ENCODE results near the gene EIPR1. TPM values are rescaled to one million over a fixed set of nuclear protein-coding genes. Genes with fewer than 3 reads are reported as not detected.
"Not testable (repeated sequence)": the region's sequence is repeated elsewhere in the genome, so short reads cannot be mapped to it uniquely, and the experiment has no call there.

The EIPR1 gene
- total RNA-seq, 1 donor from 2014 or later: 44.8 TPM

GRCh38 chr2:3214806-3215404 lies 162.7 kb downstream of the EIPR1 start:
- no peak for DNase-seq (ENCODE audit: low read depth, low spot score)

GRCh38 chr2:3214065-3214464 lies 163.6 kb downstream of the EIPR1 start:
- DNase-seq (ENCODE audit: low read depth, low spot score): no peak

GRCh38 chr2:3212984-3213383 lies 164.6 kb downstream of the EIPR1 start:
- no peak for DNase-seq (ENCODE audit: low read depth, low spot score)

- DNase-seq (ENCODE audit: low read depth, low spot score): no peak
Observed at GRCh38 chr2:3212061-3212362, 165.6 kb downstream of the EIPR1 start.

- DNase-seq (ENCODE audit: low read depth, low spot score): no peak
Observed at GRCh38 chr2:3211256-3212060, 166.2 kb downstream of the EIPR1 start.

- no peak for DNase-seq (ENCODE audit: low read depth, low spot score)
Observed at GRCh38 chr2:3210257-3210656, 167.4 kb downstream of the EIPR1 start.

- DNase-seq (ENCODE audit: low read depth, low spot score): no peak
Observed at GRCh38 chr2:3209258-3209657, 168.4 kb downstream of the EIPR1 start.

GRCh38 chr2:3208591-3208990 lies 169.0 kb downstream of the EIPR1 start:
- no peak for DNase-seq (ENCODE audit: low read depth, low spot score)

GRCh38 chr2:3208179-3208578 lies 169.4 kb downstream of the EIPR1 start:
- no peak for DNase-seq (ENCODE audit: low read depth, low spot score)

- DNase-seq (ENCODE audit: low read depth, low spot score): no peak
Observed at GRCh38 chr2:3207091-3207491, 170.5 kb downstream of the EIPR1 start.

GRCh38 chr2:3205845-3206244 lies 171.8 kb downstream of the EIPR1 start:
- DNase-seq (ENCODE audit: low read depth, low spot score): no peak

- DNase-seq (ENCODE audit: low read depth, low spot score): no peak
Observed at GRCh38 chr2:3204031-3204821, 173.4 kb downstream of the EIPR1 start.

GRCh38 chr2:3203497-3204019 lies 174.1 kb downstream of the EIPR1 start:
- no peak for DNase-seq (ENCODE audit: low read depth, low spot score)

- no peak for DNase-seq (ENCODE audit: low read depth, low spot score)
Observed at GRCh38 chr2:3202926-3203325, 174.7 kb downstream of the EIPR1 start.

- no peak for DNase-seq (ENCODE audit: low read depth, low spot score)
Observed at GRCh38 chr2:3201281-3201680, 176.3 kb downstream of the EIPR1 start.

GRCh38 chr2:3200420-3200939 lies 177.1 kb downstream of the EIPR1 start:
- DNase-seq (ENCODE audit: low read depth, low spot score): no peak

- DNase-seq (ENCODE audit: low read depth, low spot score): no peak
Observed at GRCh38 chr2:3199627-3200345, 177.8 kb downstream of the EIPR1 start.

- not testable (repeated sequence) for DNase-seq (ENCODE audit: low read depth, low spot score)
Observed at GRCh38 chr2:3198671-3199192, 178.9 kb downstream of the EIPR1 start.

- DNase-seq (ENCODE audit: low read depth, low spot score): no peak
Observed at GRCh38 chr2:3198119-3198518, 179.5 kb downstream of the EIPR1 start.

- DNase-seq (ENCODE audit: low read depth, low spot score): no peak
Observed at GRCh38 chr2:3197308-3197707, 180.3 kb downstream of the EIPR1 start.

GRCh38 chr2:3196716-3197115 lies 180.9 kb downstream of the EIPR1 start:
- DNase-seq (ENCODE audit: low read depth, low spot score): no peak

Data from pulmonary artery endothelial cell (primary cell).